Hepatocyte (in vitro differentiated cells): ENCODE results near the gene TSEN2.

Source experiments
- CTCF ChIP-seq: fragments of 200-600 bp; sonication (generic); IDR thresholded peaks from 2 replicates; pipeline ENCODE4 v1.5.1; 2016; ENCODE audit warnings: antibody characterized with exemption, mild to moderate bottlenecking; ENCODE audit not compliant: poor library complexity
- EZH2 ChIP-seq: fragments of 200-600 bp; sonication (generic); IDR thresholded peaks from 2 replicates; pipeline ENCODE4 v1.6.1; 2016; ENCODE audit warnings: antibody characterized with exemption, mild to moderate bottlenecking, borderline replicate concordance
- EZH2phosphoT487 ChIP-seq: fragments of 200-600 bp; sonication (generic); IDR thresholded peaks from one replicate; pipeline ENCODE4 v1.6.1; 2018; ENCODE audit warnings: antibody characterized with exemption, mild to moderate bottlenecking, low read depth, moderate library complexity; ENCODE audit not compliant: unreplicated experiment, severe bottlenecking

DNA sequence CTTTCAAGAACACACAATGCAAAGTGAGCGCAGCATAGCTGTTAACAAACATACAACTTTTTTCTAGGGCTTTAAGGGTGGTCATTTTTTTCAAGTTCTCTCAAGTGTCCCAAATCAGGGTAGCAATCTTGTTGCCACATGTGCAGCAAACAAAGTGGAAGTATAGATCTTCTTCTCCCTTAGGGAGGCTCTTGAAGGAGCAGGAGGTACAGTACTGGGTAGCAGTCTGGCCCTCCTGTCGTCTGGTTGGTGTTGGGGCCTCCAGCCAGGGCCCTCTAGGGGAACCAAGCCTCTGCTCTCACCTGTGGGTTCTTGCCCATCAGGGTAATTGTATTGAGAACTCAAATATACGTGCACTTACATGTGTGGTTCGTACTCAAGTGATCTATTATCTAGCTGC is 98.5 kb downstream of the TSEN2 start:
- TF ChIP-seq EZH2 (no peak), CTCF (no peak), EZH2phosphoT487 (no peak)
